GM18505 (cell line): Measurements from ENCODE around the gene SAMD4B.

Source experiments
- ATAC-seq: cut with Tn5 transposase; IDR thresholded peaks from one replicate; pipeline ENCODE4 v1.9.1; 2021; ENCODE audit not compliant: unreplicated experiment
- POLR2A ChIP-seq: IDR thresholded peaks from 4 replicates; pipeline ENCODE4 v1.6.1; 2011; ENCODE audit warnings: borderline replicate concordance; ENCODE audit not compliant: insufficient read depth, insufficient read length; ENCODE audit errors: extremely low read depth

The SAMD4B gene

DNA sequence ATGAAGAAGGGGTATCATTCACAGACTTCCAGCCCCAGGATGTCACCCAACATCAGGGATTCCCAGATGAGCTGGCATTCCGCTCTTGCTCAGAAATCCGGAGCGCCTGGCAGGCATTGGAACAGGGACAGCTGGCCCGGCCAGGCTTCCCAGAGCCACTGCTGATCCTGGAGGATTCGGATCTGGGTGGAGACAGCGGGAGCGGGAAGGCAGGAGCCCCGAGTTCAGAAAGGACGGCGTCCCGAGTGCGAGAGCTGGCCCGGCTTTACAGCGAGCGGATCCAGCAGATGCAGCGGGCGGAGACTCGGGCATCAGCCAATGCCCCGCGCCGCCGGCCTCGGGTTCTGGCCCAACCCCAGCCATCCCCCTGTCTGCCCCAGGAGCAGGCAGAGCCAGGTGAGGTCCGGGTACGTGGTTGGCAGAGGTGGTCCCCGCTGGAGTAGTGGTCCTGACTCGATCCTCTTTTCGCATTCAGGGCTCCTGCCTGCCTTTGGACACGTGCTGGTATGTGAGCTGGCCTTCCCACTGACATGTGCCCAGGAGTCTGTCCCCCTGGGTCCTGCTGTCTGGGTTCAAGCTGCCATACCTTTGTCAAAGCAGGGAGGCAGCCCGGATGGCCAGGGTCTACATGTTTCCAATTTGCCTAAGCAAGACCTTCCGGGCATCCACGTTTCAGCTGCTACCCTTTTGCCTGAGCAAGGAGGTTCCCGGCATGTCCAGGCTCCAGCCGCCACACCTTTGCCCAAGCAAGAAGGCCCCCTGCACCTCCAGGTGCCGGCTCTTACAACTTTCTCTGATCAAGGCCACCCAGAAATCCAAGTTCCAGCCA, 81.3 kb downstream of the SAMD4B start:
- ATAC-seq = no peak
- no peak for TF ChIP-seq POLR2A

DNA sequence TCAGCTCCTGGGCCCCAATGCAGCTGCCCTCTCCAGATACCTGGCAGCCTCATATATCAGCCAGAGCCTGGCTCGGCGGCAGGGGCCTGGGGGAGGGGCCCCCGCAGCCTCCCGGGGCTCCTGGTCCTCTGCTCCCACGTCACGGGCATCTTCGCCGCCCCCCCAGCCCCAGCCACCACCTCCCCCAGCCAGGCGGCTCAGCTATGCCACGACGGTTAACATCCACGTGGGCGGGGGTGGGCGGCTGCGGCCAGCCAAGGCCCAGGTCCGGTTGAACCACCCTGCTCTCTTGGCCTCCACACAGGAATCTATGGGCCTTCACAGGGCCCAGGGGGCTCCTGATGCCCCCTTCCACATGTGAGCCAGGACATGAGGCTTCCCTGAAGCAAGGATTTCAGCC, 82.7 kb downstream of the SAMD4B start:
- no peak for TF ChIP-seq POLR2A
- no peak for ATAC-seq

DNA sequence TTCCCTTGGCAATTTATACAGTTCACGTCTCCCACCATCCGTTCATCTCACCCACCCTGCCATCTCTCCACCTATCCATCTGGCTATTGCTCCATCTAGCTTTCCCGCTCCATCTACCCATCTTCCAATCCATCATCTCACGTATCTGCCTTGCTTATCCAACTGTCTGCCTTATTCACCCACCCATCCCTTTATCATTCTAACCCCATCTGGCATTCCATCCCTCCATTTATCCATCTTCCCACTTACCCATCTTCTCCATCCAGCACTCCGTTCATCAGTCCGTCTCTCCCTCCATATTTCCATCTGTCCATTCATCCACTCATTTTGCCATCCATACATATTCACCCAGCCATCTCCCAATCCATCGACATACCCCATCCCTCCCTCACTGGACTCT, 83.5 kb downstream of the SAMD4B start:
- TF ChIP-seq POLR2A = no peak
- no peak for ATAC-seq

DNA sequence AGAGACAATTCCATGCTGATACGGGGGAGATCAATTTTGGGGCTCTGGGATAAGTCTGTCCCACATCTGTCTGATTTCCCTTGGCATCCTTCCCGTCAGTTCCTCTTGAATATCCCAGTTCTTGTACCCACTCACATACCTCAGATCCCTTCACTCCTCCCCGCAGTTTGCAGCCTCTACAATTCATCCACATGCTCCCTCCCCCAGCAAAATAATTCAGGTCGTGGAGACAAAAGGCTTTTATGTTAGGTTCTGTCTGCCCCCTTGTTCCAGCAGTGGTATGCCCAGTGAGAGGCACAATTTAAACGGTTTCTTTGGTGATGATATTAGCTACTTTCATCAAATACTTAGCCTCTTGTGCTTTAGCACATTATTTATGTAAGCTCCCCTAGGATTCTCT, 83.9 kb downstream of the SAMD4B start:
- no peak for ATAC-seq

DNA sequence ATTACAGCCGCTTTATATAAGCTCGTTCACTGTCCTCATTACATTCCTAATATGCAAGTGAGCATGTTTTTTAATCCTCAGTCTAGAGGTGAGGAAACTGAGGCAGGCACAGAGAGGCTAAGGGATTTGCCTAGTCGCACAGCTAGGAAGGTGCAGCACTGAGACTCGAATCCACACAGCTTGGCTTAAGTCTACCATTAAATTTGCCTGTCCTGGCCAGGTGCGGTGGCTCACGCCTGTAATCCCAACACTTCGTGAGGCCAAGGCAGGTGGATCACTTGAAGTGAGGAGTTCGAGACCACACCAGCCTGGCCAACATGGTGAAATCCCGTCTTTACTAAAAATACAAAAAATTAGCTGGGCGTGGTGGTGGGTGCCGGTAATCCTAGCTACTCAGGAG, 85.5 kb downstream of the SAMD4B start:
- ATAC-seq = no peak
- TF ChIP-seq POLR2A = no peak

More for the DNA sequence above, 83.9 kb downstream of the SAMD4B start:
- no peak for TF ChIP-seq POLR2A

DNA sequence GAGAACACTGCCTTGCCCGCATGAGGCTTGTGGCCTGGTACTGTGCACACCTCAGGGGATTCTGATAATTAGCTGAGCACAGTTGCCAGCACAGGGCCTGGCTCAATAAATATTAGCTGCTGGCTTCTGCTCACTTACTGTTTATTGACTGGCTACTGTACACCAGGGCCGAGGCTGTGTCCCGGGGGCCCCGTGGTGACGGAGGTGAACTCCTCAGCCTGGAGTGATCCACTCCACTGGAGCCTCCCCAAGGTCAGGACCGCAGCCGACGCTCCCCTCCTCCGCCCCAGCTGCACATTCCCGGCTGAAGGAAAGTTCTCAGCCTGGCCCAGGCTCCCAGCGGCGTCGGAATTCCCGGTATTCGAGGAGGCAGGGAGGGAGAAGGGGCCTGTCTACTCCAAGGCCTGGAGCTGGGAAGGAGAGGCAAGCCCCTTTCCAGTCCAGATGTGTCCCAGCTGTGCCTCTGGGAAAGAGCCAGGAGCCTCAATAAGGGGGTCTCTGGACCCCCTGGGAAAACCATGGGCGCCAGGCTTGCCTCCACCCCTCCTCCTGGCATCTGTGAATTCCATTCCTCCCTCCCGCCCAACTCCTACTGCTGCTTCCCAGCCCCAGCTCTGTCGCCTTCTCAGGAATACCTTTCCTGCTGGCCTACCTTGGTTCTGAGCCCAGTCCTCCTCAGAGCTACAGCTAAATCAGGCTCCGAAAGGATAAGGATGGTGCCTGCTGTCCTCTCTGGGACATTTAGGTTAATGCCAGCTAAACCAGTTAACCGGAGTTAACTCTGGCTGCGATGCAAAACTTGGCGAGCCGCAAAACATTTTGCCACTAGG, 86.3 kb downstream of the SAMD4B start:
- TF ChIP-seq POLR2A = no peak
- no peak for ATAC-seq

DNA sequence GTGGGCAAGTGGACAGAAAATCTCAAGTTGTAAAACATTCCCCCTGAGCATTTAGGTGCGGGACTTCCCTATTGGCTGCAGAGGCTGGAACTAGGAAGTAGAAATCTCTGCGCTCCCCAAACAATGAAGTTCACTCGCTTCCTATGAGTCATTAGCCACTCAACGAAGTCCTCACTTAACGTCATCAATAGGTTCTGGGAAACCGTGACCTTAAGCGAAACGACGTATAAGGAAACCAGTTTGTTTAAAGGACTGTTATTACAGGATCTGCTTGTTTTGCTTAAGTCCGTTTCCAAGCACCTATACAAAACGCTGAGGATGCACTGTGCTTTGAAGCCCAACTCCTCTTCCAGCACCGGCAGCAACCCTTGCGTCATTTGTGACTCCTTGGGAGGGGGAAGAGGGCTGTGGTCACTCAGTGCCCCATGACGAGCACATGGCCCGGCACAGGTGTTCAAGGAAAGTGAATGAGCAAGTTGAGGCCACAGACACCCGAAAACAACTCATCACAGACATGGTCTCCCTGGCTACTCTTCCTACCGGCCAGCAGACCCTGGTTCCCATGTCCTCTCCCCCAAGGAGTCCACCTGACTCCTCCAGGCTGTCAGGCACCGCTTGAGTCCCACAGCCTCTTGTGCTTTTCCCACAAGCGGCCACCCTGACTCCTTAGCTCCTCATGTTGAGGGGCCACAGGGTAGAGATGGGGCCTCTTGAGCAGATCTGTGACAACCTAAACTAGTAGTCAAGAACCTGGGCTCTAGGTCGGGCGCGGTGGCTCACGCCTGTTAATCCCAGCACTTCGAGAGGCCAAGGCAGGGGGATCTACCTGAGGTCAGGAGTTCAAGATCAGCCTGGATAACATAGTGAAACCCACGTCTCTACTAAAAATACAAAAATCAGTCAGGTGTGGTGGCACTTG, 88.7 kb downstream of the SAMD4B start:
- peak; percentile 40 for ATAC-seq
- TF ChIP-seq POLR2A = peak; percentile 49

DNA sequence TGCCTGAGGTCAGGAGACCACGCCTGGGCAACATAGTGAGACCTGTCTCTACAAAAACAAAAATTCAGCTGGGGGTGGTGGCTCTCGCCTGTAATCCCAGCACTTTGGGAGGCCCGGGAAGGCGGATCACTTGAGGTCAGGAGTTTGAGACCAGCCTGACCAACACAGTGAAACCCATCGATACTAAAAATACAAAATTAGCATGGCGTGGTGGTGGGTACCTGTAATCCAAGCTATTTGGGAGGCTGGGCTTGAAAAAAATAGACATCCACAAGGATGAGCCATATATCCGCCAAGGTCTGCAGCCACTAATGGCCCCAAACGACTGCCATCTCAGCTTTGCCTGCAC, 90.4 kb downstream of the SAMD4B start:
- peak; percentile 3 for TF ChIP-seq POLR2A
- ATAC-seq = no peak

DNA sequence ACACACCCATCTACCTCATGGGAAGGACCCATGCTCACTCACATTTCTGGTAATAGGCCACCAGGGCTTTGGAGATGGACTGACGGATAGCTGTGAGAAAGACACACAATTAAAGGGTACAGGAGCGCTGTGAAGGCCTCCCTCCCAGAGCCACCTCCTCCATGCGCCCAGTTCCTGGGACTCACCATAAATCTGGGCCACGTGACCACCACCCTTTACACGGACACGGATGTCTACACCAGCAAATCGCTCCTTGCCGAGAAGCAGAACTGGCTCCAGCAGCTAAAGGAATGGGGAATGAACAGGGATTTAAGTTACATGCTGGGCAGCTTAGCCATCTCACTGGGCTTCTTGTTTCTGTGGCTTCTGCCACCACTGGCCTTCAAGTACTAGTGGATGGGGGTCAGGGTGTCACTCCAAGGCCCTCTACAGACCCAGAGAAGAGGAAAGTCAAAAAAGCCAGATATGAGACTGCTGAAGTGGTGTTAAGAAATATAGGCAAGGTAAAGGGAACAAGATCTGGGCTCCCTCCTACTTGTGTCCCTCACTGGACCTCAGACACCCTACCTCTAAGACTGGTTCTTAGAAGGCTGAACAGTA, 91.4 kb downstream of the SAMD4B start:
- TF ChIP-seq POLR2A = no peak
- ATAC-seq = no peak

DNA sequence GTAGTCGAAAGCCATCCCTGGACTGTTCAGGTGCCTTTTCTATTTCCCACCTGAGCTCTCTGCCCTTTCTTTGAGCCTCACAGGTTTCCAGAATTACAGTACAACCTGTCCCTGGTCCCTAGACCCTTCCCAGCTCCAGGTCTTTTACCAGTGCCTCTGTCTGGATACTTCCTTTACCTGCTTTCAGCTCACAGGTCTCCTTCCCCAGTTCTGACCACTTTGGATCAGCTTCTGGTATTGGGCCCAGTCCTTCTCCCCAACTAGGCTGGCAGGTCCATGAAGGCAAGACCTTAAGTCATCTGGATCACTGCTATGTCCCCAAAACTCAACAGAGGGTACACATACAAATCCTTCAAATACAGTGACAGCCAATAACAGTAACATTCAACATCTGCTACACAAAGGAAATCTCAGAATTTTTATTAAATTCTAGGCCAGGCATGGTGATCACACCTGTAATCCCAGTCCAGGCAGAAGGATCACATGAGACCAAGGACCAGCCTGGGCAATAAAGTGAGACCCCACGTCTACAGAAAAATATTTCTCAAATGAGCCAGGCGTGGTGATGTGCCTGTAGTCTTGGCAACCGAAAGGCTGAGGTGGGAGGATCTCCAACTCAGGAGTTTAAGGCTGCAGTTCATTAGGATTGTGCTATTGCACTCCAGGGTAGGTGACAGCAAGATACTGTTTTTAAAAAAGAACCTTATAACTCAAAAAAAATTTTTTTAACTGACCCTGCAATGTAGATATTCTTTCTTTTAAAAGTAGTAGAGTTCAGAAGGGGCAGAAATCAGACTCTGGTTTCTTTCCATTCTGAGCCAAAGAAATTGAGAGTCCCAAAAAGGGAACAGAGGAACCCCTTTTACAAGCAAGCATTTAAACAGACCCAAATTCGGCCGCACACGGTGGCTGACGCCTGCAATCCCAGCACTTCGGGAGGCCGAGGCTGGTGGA, 92.2 kb downstream of the SAMD4B start:
- no peak for TF ChIP-seq POLR2A
- no peak for ATAC-seq
